HEK293 (cell line): ENCODE results near the gene DAO.
A peak's percentile ranks its signal among the peaks of the same experiment; 100 is the strongest.

Experiments
- CTCF ChIP-seq: fragments of 450-650 bp; formaldehyde crosslinking; IDR thresholded peaks from 2 replicates; pipeline ENCODE4 v1.5.1; 2016; ENCODE audit warnings: missing biosample characterization, missing genetic modification characterization
- SCRT2 ChIP-seq: fragments of 450-650 bp; formaldehyde crosslinking; IDR thresholded peaks from 2 replicates; pipeline ENCODE4 v1.5.1; 2016; ENCODE audit warnings: missing biosample characterization, missing genetic modification characterization
- YY1 ChIP-seq: fragments of 450-650 bp; formaldehyde crosslinking; IDR thresholded peaks from 2 replicates; pipeline ENCODE4 v1.5.1; 2018; ENCODE audit warnings: missing biosample characterization, missing genetic modification characterization
- ZBTB7A ChIP-seq: fragments of 450-650 bp; formaldehyde crosslinking; IDR thresholded peaks from 2 replicates; pipeline ENCODE4 v1.5.1; 2016; ENCODE audit warnings: low read depth, missing biosample characterization, missing genetic modification characterization
- ZNF146 ChIP-seq: fragments of 450-650 bp; formaldehyde crosslinking; IDR thresholded peaks from 2 replicates; pipeline ENCODE4 v1.5.1; 2016; ENCODE audit warnings: missing biosample characterization, missing genetic modification characterization
- ZNF670 ChIP-seq: fragments of 450-650 bp; formaldehyde crosslinking; IDR thresholded peaks from 2 replicates; pipeline ENCODE4 v1.5.1; 2016; ENCODE audit warnings: missing biosample characterization, missing genetic modification characterization, low read depth
- ZNF76 ChIP-seq: fragments of 450-650 bp; formaldehyde crosslinking; IDR thresholded peaks from 2 replicates; pipeline ENCODE4; 2016; ENCODE audit warnings: low read depth, missing biosample characterization, missing genetic modification characterization, borderline replicate concordance
- TF ChIP-seq, protein P1 (sequence below): fragments of 450-650 bp; formaldehyde crosslinking; IDR thresholded peaks from 2 replicates; pipeline ENCODE4 v1.5.1; 2016; ENCODE audit warnings: missing biosample characterization, missing genetic modification characterization
- TF ChIP-seq, protein P2 (sequence below): sonication (generic); formaldehyde crosslinking; IDR thresholded peaks from 2 replicates; pipeline ENCODE4 v1.8.1; 2022; ENCODE audit warnings: mild to moderate bottlenecking, moderate library complexity, missing genetic modification reagents
- TF ChIP-seq, protein P3 (sequence below): fragments of 450-650 bp; IDR thresholded peaks from 2 replicates; pipeline ENCODE4 v1.5.1; 2018; ENCODE audit warnings: missing biosample characterization, missing genetic modification characterization

GRCh38 chr12:108835860-108836634 lies 43.8 kb upstream of the DAO start:
- TF ChIP-seq CTCF (no peak), ZBTB7A (tag by site-specific recombination) (no peak), YY1 (no peak), ZNF76 (no peak), SCRT2 (tag by site-specific recombination) (peak; percentile 95), ZNF670 (no peak), ZNF146 (tag by site-specific recombination) (no peak)
- TF ChIP-seq, protein P1, sequence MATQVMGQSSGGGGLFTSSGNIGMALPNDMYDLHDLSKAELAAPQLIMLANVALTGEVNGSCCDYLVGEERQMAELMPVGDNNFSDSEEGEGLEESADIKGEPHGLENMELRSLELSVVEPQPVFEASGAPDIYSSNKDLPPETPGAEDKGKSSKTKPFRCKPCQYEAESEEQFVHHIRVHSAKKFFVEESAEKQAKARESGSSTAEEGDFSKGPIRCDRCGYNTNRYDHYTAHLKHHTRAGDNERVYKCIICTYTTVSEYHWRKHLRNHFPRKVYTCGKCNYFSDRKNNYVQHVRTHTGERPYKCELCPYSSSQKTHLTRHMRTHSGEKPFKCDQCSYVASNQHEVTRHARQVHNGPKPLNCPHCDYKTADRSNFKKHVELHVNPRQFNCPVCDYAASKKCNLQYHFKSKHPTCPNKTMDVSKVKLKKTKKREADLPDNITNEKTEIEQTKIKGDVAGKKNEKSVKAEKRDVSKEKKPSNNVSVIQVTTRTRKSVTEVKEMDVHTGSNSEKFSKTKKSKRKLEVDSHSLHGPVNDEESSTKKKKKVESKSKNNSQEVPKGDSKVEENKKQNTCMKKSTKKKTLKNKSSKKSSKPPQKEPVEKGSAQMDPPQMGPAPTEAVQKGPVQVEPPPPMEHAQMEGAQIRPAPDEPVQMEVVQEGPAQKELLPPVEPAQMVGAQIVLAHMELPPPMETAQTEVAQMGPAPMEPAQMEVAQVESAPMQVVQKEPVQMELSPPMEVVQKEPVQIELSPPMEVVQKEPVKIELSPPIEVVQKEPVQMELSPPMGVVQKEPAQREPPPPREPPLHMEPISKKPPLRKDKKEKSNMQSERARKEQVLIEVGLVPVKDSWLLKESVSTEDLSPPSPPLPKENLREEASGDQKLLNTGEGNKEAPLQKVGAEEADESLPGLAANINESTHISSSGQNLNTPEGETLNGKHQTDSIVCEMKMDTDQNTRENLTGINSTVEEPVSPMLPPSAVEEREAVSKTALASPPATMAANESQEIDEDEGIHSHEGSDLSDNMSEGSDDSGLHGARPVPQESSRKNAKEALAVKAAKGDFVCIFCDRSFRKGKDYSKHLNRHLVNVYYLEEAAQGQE (tag by site-specific recombination) = no peak
- TF ChIP-seq, protein P2, sequence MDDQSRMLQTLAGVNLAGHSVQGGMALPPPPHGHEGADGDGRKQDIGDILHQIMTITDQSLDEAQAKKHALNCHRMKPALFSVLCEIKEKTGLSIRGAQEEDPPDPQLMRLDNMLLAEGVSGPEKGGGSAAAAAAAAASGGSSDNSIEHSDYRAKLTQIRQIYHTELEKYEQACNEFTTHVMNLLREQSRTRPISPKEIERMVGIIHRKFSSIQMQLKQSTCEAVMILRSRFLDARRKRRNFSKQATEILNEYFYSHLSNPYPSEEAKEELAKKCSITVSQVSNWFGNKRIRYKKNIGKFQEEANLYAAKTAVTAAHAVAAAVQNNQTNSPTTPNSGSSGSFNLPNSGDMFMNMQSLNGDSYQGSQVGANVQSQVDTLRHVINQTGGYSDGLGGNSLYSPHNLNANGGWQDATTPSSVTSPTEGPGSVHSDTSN (CRISPR knock-in tag) = no peak
- TF ChIP-seq, protein P3, sequence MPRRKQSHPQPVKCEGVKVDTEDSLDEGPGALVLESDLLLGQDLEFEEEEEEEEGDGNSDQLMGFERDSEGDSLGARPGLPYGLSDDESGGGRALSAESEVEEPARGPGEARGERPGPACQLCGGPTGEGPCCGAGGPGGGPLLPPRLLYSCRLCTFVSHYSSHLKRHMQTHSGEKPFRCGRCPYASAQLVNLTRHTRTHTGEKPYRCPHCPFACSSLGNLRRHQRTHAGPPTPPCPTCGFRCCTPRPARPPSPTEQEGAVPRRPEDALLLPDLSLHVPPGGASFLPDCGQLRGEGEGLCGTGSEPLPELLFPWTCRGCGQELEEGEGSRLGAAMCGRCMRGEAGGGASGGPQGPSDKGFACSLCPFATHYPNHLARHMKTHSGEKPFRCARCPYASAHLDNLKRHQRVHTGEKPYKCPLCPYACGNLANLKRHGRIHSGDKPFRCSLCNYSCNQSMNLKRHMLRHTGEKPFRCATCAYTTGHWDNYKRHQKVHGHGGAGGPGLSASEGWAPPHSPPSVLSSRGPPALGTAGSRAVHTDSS (tag by site-specific recombination) = no peak
